ENCODE measurements around the gene HJV. TPM values are rescaled to one million over a fixed set of nuclear protein-coding genes. Genes with fewer than 3 reads are reported as not detected.

HJV gene
- total RNA-seq, 1 experiment from 2014 or later, result not detected

GRCh38 chr1:145996433-145997015, 25.0 kb downstream of the HJV start, which contains the start of gene TXNIP:
TSS of gene TXNIP (minus strand) at chr1:145996579. CDS start at chr1:145996266, 313 bp downstream.
- no peaks in the 10 kb centered on the region for H3K79me2 ChIP-seq (ENCODE audit: insufficient read depth, low read length)
- no peak within 1 kb of the TSS for H3K4me2 ChIP-seq (ENCODE audit: low read length)
- POLR2A ChIA-PET, result no interaction called here
- no peaks in the 10 kb centered on the region for H3K9me2 ChIP-seq (ENCODE audit: insufficient read depth)
- H3K4me3 ChIP-seq (replicated peaks in 1 of 2; ENCODE audit: low read depth in 1 of 2, low read length in 2 of 2), result no peak within 1 kb of the TSS
- CTCF ChIA-PET, result interaction anchor here (0.8 kb wide), 1 partner anchor 11 kb away, joined by 3 read pairs; no protein-coding TSS in a partner anchor
- DNase-seq (ENCODE audit: low read depth, low spot score), result no peak
- H4K20me1 ChIP-seq (ENCODE audit: insufficient read depth), result no peaks in the 10 kb centered on the region
- H3K36me3 ChIP-seq (ENCODE audit: control insufficient read depth in 1 of 2, insufficient read depth in 2 of 2, low read length in 2 of 2), result no peaks in the 10 kb centered on the region
- H3K27me3 ChIP-seq (ENCODE audit: insufficient read depth, low read length), result no peaks in the 10 kb centered on the region
- no peak for TF ChIP-seq CEBPB (IDR thresholded peaks at IDR 0.05; ENCODE audit: low read depth)
- TF ChIP-seq REST (IDR thresholded peaks at IDR 0.05; ENCODE audit: low read depth), result no peak
- TF ChIP-seq ZBTB33 (IDR thresholded peaks at IDR 0.05; ENCODE audit: extremely low read depth, insufficient replicate concordance, low read length), result no peak
- TF ChIP-seq ELF1 (IDR thresholded peaks at IDR 0.05; ENCODE audit: borderline replicate concordance, low read depth), result no peak
- no peak for TF ChIP-seq ZFX (IDR thresholded peaks at IDR 0.05)
- no peak for TF ChIP-seq ZNF274 (IDR thresholded peaks at IDR 0.05; ENCODE audit: low read depth, low read length)
- no peaks in the 10 kb centered on the region for H3K9me3 ChIP-seq (ENCODE audit: control insufficient read depth in 1 of 2, insufficient read depth in 1 of 2, low read depth in 1 of 2, low read length in 2 of 2)
- intact Hi-C loops (cut with micrococcal nuclease), result no loop called here
- RAD21 ChIA-PET (ENCODE audit: low non-redundant PET in 1 of 2, low total read pairs in 2 of 2, uncharacterized antibody in 2 of 2, unreplicated experiment in 2 of 2), result no interaction called here
- no peaks in the 10 kb centered on the region for H3K4me1 ChIP-seq (ENCODE audit: control insufficient read depth in 1 of 2, insufficient read depth in 2 of 2, low read length in 2 of 2)
- H3K9ac ChIP-seq (ENCODE audit: low read length), result no peak within 1 kb of the TSS
- no TSS peak for BruUV-seq (replicated peaks)
- no peak within 1 kb of the TSS for H3K27ac ChIP-seq (ENCODE audit: low read depth, low read length)
- ATAC-seq, result no peak
- no peak within 1 kb of the TSS for H2AFZ ChIP-seq (ENCODE audit: low read depth, low read length, poor library complexity, severe bottlenecking)
